SK-N-MC (cell line): ENCODE results near the gene UBR7.

Source experiments
- EZH2 ChIP-seq: fragments of 200-600 bp; sonication (generic); IDR thresholded peaks from one replicate; pipeline ENCODE4 v1.6.1; 2017; ENCODE audit warnings: antibody characterized with exemption
- FOXP2 ChIP-seq: optimal IDR thresholded peaks from 2 replicates; pipeline ENCODE3; 2011; ENCODE audit warnings: mild to moderate bottlenecking, moderate library complexity; ENCODE audit not compliant: insufficient read depth; ENCODE audit errors: extremely low read length, control extremely low read depth
- POLR2AphosphoS5 ChIP-seq: IDR thresholded peaks from 2 replicates; pipeline ENCODE4 v1.6.1; 2012; ENCODE audit warnings: mild to moderate bottlenecking, low read depth, low read length, borderline replicate concordance

DNA sequence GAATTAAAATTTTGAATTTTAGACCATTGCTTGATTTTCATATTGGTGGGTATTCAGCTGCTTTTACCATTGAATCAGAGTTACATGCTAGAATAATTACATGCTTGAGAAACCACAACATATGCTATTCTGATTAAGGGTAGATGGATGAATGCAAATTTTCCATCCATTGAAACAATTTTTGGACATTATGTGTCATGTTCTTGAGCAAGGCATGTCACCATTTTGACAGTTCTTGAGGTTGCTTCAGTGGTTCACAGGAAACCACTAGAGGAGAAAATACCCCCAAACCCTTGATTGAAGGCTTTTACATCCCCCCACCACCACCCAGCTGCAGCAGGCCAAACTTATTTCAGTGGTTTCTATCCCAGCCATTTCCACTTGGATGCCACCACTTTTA lies 13.5 kb downstream of the UBR7 start:
- TF ChIP-seq POLR2AphosphoS5 (no peak), EZH2 (no peak), FOXP2 (no peak)
